Heart left ventricle (tissue), 16 donors: ENCODE measurements around the gene COL19A1. TPM values are rescaled to one million over a fixed set of nuclear protein-coding genes. Genes with fewer than 3 reads are reported as not detected.

ENCODE experiments used
- ATAC-seq, 4 donors: fragments of 200-7000 bp; cut with Tn5 transposase; one replicate each; pipeline ENCODE4 v1.9.1; 2020 to 2022; ENCODE audit warnings: moderate library complexity in 4 of 4, mild to moderate bottlenecking in 3 of 4, moderate number of reproducible peaks in 1 of 4
- DNase-seq, 5 donors: peaks; one replicate each; pipeline ENCODE4 v3.0.0-alpha.2; 2020
- H3K27ac ChIP-seq, 12 donors: fragments of 200-600 bp; sonication (generic) in 4 of 12; one replicate each; pipeline versions ENCODE4 v1.5.0 to v1.8.0; 2016 to 2022; ENCODE audit warnings: mild to moderate bottlenecking in 2 of 12
- H3K27me3 ChIP-seq, 9 donors: fragments of 200-600 bp; sonication (generic) in 2 of 9; one replicate each; pipeline versions ENCODE4 v1.5.1 to v1.8.0; 2016 to 2022; ENCODE audit warnings: mild to moderate bottlenecking in 3 of 9
- H3K36me3 ChIP-seq, 9 donors: fragments of 200-600 bp; sonication (generic) in 2 of 9; one replicate each; pipeline versions ENCODE4 v1.5.0 to v1.8.0; 2018 to 2022; ENCODE audit warnings: mild to moderate bottlenecking in 2 of 9
- H3K4me1 ChIP-seq, 12 donors: fragments of 200-600 bp; sonication (generic) in 4 of 12; one replicate each; pipeline versions ENCODE4 v1.5.0 to v1.8.0; 2016 to 2022; ENCODE audit warnings: mild to moderate bottlenecking in 3 of 12
- H3K4me3 ChIP-seq, 12 donors: fragments of 200-600 bp; sonication (generic) in 4 of 12; one replicate each; pipeline versions ENCODE4 v1.5.0 to v1.8.0; 2017 to 2022; ENCODE audit warnings: mild to moderate bottlenecking in 9 of 12, moderate library complexity in 4 of 12
- H3K9me3 ChIP-seq, 12 donors: fragments of 200-600 bp; sonication (generic) in 4 of 12; one replicate each; pipeline versions ENCODE4 v1.5.0 to v1.8.0; 2016 to 2022; ENCODE audit warnings: mild to moderate bottlenecking in 1 of 12
- POLR2A ChIP-seq, 2 donors: fragments of 450-650 bp; IDR thresholded peaks; one replicate each; pipeline ENCODE4 v1.6.1; 2017; ENCODE audit warnings: antibody characterized with exemption in 2 of 2, mild to moderate bottlenecking in 2 of 2, moderate library complexity in 2 of 2
- WGBS, 4 donors: extraction: QIAGEN DNeasy Blood & Tissue Kit in 2 of 4; methylation state at CpG; one replicate each; pipeline versions ENCODE4 v1.1.5 to v1.1.7; 2013 to 2018; 5-methylcytosine and 5-hydroxymethylcytosine counted together
- intact Hi-C, 10 donors: fragments of 100-400 bp; cut with DNase I; formaldehyde crosslinking; loops; one replicate each; pipeline versions ENCODE4 v1.11.1 to v1.14.2; 2022
- polyA plus RNA-seq, 2 donors: library from polyadenylated mRNA; stranded (reverse); fragments of 200-250 nt; gene quantifications; one replicate each; pipeline ENCODE4 v1.2.3, GENCODE V29; 2013
- total RNA-seq, 9 donors: library from RNA; depleted of rRNA in 2 of 9; stranded (reverse); fragments of >200 nt in 2 of 9; fragmentation: NEBNext Ultra II Directional in 3 of 9; extraction: Animal tissue kit (Norgen Biotek cat#: 25700) in 3 of 9; gene quantifications; one replicate each; pipeline versions ENCODE4 v1.1.0 to v1.2.4, GENCODE V29; 2016 to 2023
- TF ChIP-seq, protein P1 (sequence below), 12 donors: fragments of 200-600 bp; sonication (generic) in 4 of 12; IDR thresholded peaks; one replicate each; pipeline versions ENCODE4 v1.5.0 to v1.8.0; 2018 to 2022; ENCODE audit warnings: antibody characterized with exemption in 12 of 12, mild to moderate bottlenecking in 5 of 12
- donor health status: ischemic (EF 13 %, LVEDD 7.1; RV severe dilation, severe dysfunction).
- donor health status: healthy with polysubstance abuse.
- donor health status: DM: no; HTN: yes; CAD: no.
- donor health status: DM: no; HTN: no; CAD: no.
- donor health status: ischemic (EF 25% LVEDD 6.9; RV normal size, moderate dysfunction).
- donor health status: ischemic (EF 25% LVEDD 5.7; RV mildly dilated, moderate dysfunction).
- donor health status: healthy.
- donor health status: DM: yes; HTN: yes; CAD: no.
- donor health status: ischemic (EF 35%, LVEDD 5.7; RV mildly dilated, moderate dysfunction).
- donor health status: nonischemic (EF 11% LVEDD 7.7; RV severe dilation, severe dysfunction).
- donor health status: DM: yes; HTN: yes; CAD: no.
- donor health status: PGD.
- donor health status: ischemic (EF 29% LVEDD 5.4; RV normal size, mild dysfunction).
- donor health status: nonischemic (EF 23%, LVEDD 6.1; RV moderate dilation, normal function).

The COL19A1 gene
- total and polyA plus RNA-seq, 11 donors: 0.69 to 4.6 (median 1.6) TPM

GRCh38 chr6:70234561-70235236, 368.3 kb downstream of the COL19A1 start:
- TF ChIP-seq, protein P1, sequence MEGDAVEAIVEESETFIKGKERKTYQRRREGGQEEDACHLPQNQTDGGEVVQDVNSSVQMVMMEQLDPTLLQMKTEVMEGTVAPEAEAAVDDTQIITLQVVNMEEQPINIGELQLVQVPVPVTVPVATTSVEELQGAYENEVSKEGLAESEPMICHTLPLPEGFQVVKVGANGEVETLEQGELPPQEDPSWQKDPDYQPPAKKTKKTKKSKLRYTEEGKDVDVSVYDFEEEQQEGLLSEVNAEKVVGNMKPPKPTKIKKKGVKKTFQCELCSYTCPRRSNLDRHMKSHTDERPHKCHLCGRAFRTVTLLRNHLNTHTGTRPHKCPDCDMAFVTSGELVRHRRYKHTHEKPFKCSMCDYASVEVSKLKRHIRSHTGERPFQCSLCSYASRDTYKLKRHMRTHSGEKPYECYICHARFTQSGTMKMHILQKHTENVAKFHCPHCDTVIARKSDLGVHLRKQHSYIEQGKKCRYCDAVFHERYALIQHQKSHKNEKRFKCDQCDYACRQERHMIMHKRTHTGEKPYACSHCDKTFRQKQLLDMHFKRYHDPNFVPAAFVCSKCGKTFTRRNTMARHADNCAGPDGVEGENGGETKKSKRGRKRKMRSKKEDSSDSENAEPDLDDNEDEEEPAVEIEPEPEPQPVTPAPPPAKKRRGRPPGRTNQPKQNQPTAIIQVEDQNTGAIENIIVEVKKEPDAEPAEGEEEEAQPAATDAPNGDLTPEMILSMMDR (IDR thresholded peaks at IDR 0.05): no peak
- TF ChIP-seq POLR2A (IDR thresholded peaks at IDR 0.05): no peak
- Histone ChIP-seq H3K27me3 (peaks cover 0 to 4% (median 0%) of the 10 kb centered on the region in 9 donors), H3K36me3 (no peaks in the 10 kb centered on the region), H3K4me3 (no peak overlapping the region), H3K27ac (no peak overlapping the region), H3K4me1 (no peaks in the 10 kb centered on the region), H3K9me3 (no peaks in the 10 kb centered on the region)
- 80 to 91% (median 84%) methylated on average over 7 of the region's 7 CpGs for WGBS, 4 donors
- ATAC-seq: no peak
- intact Hi-C loops: no loop called here
- DNase-seq: no peak

- no peak for DNase-seq
- no peak for ATAC-seq
- intact Hi-C loops: no loop called here
- Histone ChIP-seq H3K4me3 (no peak overlapping the region), H3K36me3 (no peaks in the 10 kb centered on the region), H3K27ac (no peak overlapping the region), H3K27me3 (peaks cover 0 to 4% (median 0%) of the 10 kb centered on the region in 9 donors), H3K4me1 (no peaks in the 10 kb centered on the region), H3K9me3 (no peaks in the 10 kb centered on the region)
- 71 to 74% (median 73%) methylated on average over 3 of the region's 3 CpGs for WGBS, 4 donors
- TF ChIP-seq POLR2A (IDR thresholded peaks at IDR 0.05): no peak
- TF ChIP-seq, protein P1 (IDR thresholded peaks at IDR 0.05): no peak
These were observed 370.0 kb downstream of the COL19A1 start for GRCh38 chr6:70236343-70236742.

DNA sequence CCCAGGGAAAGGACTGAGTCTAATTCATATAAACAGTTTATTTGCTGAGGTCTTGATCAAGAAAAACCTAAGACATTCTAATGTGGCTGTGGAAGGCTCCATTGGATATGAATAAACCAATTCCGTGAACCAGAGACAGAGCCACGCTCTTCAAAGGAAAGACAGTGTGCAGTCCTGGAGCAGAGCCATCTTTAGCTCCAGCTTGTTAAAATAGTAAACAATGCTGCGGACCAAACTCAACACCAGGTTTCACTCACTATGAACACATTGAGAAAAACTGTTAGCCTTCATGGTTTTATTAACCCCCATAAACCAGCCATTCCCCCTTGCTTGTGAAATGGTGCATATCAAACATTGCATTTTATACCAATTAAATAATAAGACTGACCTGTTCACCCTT, 374.7 kb downstream of the COL19A1 start:
- TF ChIP-seq, protein P1 (IDR thresholded peaks at IDR 0.05): no peak
- no peak for TF ChIP-seq POLR2A (IDR thresholded peaks at IDR 0.05)
- intact Hi-C loops: no loop called here
- no peaks in the 10 kb centered on the region for H3K9me3 ChIP-seq
- ATAC-seq (no peak), DNase-seq (no peak)
- no peaks in the 10 kb centered on the region for H3K4me1 ChIP-seq
- H3K27me3 ChIP-seq: peaks cover 0 to 4% (median 0%) of the 10 kb centered on the region in 9 donors
- H3K36me3 ChIP-seq: no peaks in the 10 kb centered on the region
- no peak overlapping the region for H3K27ac ChIP-seq
- WGBS, 4 donors: 43 to 55% (median 51%) methylated on average over 3 of the region's 3 CpGs
- no peak overlapping the region for H3K4me3 ChIP-seq

GRCh38 chr6:70241991-70242420, 375.6 kb downstream of the COL19A1 start:
- H3K27ac ChIP-seq: no peak overlapping the region
- H3K36me3 ChIP-seq: no peaks in the 10 kb centered on the region
- intact Hi-C loops: no loop called here
- peaks cover 0 to 4% (median 0%) of the 10 kb centered on the region in 9 donors for H3K27me3 ChIP-seq
- WGBS, 4 donors: 65 to 78% (median 72%) methylated on average over 7 of the region's 7 CpGs
- TF ChIP-seq POLR2A (IDR thresholded peaks at IDR 0.05): no peak
- TF ChIP-seq, protein P1 (IDR thresholded peaks at IDR 0.05): no peak
- no peak for DNase-seq
- no peaks in the 10 kb centered on the region for H3K4me1 ChIP-seq
- no peaks in the 10 kb centered on the region for H3K9me3 ChIP-seq
- H3K4me3 ChIP-seq: no peak overlapping the region
- ATAC-seq: peak in 1 of 4 donors; percentile 37
